Activated naive CD8-positive, alpha-beta T cell treated with anti-CD3 and anti-CD28 coated beads, Interleukin-2, amount 50 U/mL, for 24 hours (primary cell): ENCODE results near the gene PML.
A peak's percentile ranks its signal among the peaks of the same experiment; 100 is the strongest.
"Not testable (repeated sequence)": the region's sequence is repeated elsewhere in the genome, so short reads cannot be mapped to it uniquely, and the experiment has no call there.

ENCODE experiments used
- ATAC-seq: fragments of 150-1000 bp; cut with Tn5 transposase; one replicate; pipeline ENCODE4 v1.10.0; 2021
- DNase-seq: peaks from one replicate; pipeline ENCODE4 v3.0.0; 2021
- H3K27ac Mint-ChIP-seq: one replicate; pipeline ENCODE4 v1.8.0; 2021; ENCODE audit warnings: mild to moderate bottlenecking, mixed read lengths
- H3K27me3 Mint-ChIP-seq: one replicate; pipeline ENCODE4 v1.8.0; 2021; ENCODE audit warnings: mixed read lengths
- H3K36me3 Mint-ChIP-seq: one replicate; pipeline ENCODE4 v1.8.0; 2021; ENCODE audit warnings: low read depth, mixed read lengths
- H3K4me1 Mint-ChIP-seq: one replicate; pipeline ENCODE4 v1.8.0; 2021; ENCODE audit warnings: mixed read lengths
- H3K4me3 Mint-ChIP-seq: one replicate; pipeline ENCODE4 v1.8.0; 2021; ENCODE audit warnings: mild to moderate bottlenecking, moderate library complexity, mixed read lengths
- H3K9me3 Mint-ChIP-seq: one replicate; pipeline ENCODE4 v1.8.0; 2021; ENCODE audit warnings: mixed read lengths

PML gene

DNA sequence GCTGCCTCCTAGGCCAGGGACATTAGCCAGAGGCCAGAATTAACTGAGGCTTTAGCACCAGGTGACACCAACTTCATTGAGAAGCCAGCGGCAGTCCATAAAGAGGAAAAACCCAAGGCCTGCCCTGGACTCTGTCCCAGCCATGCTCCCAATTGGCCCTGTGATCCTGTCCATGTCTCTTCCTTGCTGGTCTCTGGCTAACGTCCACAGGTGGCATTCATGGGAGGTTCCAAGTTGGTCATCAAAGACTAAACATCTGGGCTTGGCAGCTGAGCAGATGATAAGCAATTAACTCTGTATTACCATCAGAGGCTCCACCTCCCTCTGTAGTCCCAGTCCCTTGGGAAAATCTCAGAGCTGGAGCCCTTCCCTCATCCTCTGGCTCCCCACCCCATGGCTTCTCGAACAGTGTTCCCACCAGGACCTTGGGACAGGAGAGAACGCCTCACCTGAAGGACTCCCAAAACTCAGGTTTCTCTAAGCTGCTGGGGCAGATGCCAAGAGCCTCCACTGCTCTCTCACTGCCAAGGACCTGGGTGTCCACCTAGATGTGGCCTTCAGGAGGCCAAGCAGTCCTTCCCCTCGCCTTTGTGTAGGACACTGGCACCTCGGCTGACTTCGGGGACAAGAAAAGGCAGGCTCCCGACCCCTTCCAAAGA is 47.4 kb downstream of the PML start:
- H3K4me3 Mint-ChIP-seq, result no peak overlapping the region
- H3K27ac Mint-ChIP-seq, result no peak overlapping the region
- H3K27me3 Mint-ChIP-seq, result no peaks in the 10 kb centered on the region
- DNase-seq (no peak), ATAC-seq (no peak)
- H3K4me1 Mint-ChIP-seq, result no peaks in the 10 kb centered on the region
- H3K36me3 Mint-ChIP-seq, result peaks cover 3% of the 10 kb centered on the region
- H3K9me3 Mint-ChIP-seq, result no peaks in the 10 kb centered on the region

- Mint-ChIP-seq H3K36me3 (no peaks in the 10 kb centered on the region), H3K27me3 (no peaks in the 10 kb centered on the region), H3K4me3 (no peak overlapping the region), H3K9me3 (no peaks in the 10 kb centered on the region), H3K27ac (no peak overlapping the region), H3K4me1 (peaks cover 2% of the 10 kb centered on the region)
- ATAC-seq (no peak), DNase-seq (no peak)
Measured at GRCh38 chr15:74042603-74043424, 48.3 kb downstream of the PML start.

DNA sequence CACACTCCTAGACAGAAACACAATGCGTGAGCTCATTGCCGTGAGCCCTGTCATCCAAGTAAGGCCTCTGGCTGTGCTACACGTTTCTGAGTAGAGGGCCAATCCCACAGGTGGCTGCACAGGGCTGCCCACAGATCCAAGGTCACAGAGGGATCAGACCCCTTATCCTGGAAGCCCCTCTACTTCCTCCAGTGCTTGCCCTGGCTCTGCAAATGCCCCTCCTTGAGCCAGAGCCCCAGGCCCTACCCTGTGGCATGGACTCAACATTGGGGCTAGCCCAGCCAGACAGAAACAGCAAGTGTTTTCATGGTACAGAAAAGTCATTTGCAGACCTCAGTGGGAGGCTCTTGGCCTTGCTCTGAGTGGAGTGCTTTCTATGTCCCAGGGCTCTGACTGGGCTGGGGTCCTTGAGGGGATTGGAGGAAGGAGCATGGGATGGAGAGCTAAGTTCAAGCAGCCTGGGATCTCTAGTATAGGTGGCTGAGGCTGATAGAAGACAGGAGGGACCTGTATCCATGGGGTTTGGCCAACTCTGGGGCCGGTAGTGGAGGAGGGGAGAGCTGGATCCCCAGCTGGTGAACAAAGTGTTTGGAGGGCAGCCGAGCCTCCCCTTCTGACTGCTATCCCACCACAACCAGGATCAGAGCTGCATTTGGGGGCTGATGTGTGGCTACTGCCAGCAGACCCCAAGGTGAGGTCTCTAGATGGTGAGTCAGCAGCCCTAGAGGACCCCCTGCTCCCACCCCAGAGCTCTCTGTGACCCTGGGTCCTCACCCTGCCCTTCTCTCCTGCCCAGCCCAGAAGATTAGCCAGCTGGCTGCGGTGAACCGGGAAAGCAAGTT is 49.1 kb downstream of the PML start:
- Mint-ChIP-seq H3K36me3 (no peaks in the 10 kb centered on the region), H3K27me3 (no peaks in the 10 kb centered on the region), H3K9me3 (no peaks in the 10 kb centered on the region), H3K4me1 (peaks cover 6% of the 10 kb centered on the region), H3K27ac (no peak overlapping the region), H3K4me3 (no peak overlapping the region)
- no peak for DNase-seq
- ATAC-seq, result no peak

DNA sequence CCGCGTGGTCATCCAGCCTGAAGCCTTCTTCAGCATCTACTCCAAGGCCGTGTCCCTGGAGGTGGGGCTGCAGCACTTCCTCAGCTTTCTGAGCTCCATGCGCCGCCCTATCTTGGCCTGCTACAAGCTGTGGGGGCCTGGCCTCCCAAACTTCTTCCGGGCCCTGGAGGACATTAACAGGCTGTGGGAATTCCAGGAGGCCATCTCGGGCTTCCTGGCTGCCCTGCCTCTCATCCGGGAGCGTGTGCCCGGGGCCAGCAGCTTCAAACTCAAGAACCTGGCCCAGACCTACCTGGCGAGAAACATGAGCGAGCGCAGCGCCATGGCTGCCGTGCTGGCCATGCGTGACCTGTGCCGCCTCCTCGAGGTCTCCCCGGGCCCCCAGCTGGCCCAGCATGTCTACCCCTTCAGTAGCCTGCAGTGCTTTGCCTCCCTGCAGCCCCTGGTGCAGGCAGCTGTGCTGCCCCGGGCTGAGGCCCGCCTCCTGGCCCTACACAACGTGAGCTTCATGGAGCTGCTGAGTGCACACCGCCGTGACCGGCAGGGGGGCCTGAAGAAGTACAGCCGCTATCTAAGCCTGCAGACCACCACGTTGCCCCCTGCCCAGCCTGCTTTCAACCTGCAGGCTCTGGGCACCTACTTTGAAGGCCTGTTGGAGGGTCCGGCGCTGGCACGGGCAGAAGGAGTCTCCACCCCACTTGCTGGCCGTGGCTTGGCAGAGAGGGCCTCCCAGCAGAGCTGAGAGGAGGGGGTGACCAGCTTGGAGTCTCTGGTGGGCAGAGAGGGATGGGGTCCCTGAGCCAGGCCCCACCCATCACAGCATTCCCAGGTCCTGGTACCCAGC is 50.0 kb downstream of the PML start:
- Mint-ChIP-seq H3K4me3 (no peak overlapping the region), H3K9me3 (no peaks in the 10 kb centered on the region), H3K4me1 (peaks cover 6% of the 10 kb centered on the region), H3K27ac (no peak overlapping the region), H3K27me3 (no peaks in the 10 kb centered on the region), H3K36me3 (no peaks in the 10 kb centered on the region)
- DNase-seq (no peak), ATAC-seq (no peak)

DNA sequence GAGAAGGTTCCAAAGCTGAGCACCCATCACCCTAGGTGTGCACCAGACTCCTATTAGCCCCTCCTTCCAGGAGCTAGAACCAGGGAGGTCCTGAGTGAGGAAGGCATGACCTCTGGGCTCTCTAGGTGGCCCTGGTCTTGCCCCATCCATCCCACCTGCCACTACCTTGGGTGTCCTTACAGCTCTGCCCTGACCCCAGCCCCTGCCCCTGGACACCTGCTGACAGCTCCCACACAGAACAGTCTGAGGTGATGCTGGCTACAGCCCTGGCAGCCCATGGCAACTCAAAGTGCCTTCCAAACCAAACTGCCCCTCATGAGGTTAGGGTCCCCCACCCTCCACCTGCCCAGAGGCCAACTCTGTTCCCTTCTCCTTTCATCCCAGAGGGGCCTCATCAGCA is 50.7 kb downstream of the PML start:
- Mint-ChIP-seq H3K36me3 (no peaks in the 10 kb centered on the region), H3K9me3 (no peaks in the 10 kb centered on the region), H3K27me3 (no peaks in the 10 kb centered on the region), H3K4me3 (no peak overlapping the region), H3K27ac (no peak overlapping the region), H3K4me1 (peaks cover 6% of the 10 kb centered on the region)
- DNase-seq, result no peak
- ATAC-seq, result no peak

DNA sequence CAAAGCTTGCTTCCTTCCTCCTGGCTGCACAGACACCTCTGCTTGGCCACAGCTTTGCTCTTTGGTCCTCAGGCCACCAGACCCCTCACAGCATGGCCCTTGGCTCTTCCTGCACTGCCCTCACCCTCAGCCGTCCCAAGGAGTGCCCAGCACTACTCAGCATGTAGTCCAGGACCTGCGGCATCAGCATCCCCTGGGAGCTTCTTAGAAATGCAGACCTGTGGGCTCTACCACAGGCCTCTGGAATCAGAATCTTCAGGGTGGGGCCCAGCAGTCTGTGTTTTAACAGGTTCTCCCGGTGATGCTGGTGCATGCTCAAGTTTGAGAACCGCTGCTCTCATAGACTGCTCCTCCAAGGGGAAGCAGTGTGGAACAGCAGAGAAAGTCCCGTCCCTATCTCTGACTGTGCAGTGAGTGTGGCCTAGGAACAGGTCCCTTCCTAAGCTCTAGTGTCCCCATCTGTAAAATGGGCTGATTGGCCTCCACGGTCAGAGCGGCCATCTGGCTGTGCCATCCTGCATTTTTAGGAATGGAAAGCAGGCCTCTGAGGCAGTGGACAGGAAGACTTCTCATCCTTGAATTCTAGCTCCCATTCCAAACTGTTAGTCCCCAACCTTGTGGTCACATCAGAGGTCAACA is 51.2 kb downstream of the PML start:
- Mint-ChIP-seq H3K9me3 (no peaks in the 10 kb centered on the region), H3K4me1 (peaks cover 6% of the 10 kb centered on the region), H3K27me3 (no peaks in the 10 kb centered on the region), H3K27ac (no peak overlapping the region), H3K36me3 (no peaks in the 10 kb centered on the region), H3K4me3 (no peak overlapping the region)
- ATAC-seq, result no peak
- DNase-seq, result no peak

DNA sequence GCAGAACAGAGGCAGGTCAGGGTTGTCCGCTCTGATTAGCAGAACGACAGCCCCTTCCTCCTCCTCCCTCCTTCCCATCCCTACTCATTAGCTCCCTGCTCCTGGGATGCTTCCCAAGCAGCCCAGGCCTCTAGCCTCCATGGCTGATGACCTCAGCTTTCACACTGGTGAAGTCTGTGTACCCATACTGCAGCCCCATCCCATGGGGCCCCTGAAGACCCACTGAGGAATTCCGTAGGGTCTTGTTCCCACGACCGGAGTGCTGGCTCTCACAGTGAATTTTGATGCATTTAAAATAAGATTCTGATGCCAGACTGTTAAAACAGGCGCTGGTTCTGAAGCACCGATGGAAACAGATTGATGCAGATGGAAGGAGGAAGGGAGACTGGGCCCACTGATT is 51.8 kb downstream of the PML start:
- Mint-ChIP-seq H3K9me3 (no peaks in the 10 kb centered on the region), H3K27me3 (no peaks in the 10 kb centered on the region), H3K4me3 (no peak overlapping the region), H3K36me3 (no peaks in the 10 kb centered on the region), H3K4me1 (peaks cover 6% of the 10 kb centered on the region), H3K27ac (no peak overlapping the region)
- ATAC-seq (no peak), DNase-seq (no peak)

GRCh38 chr15:74050127-74050526 is 55.6 kb downstream of the PML start:
- H3K27ac Mint-ChIP-seq, result no peak overlapping the region
- H3K9me3 Mint-ChIP-seq, result no peaks in the 10 kb centered on the region
- ATAC-seq (no peak), DNase-seq (no peak)
- peaks cover 11% of the 10 kb centered on the region for H3K4me1 Mint-ChIP-seq
- no peak overlapping the region for H3K4me3 Mint-ChIP-seq
- H3K36me3 Mint-ChIP-seq, result no peaks in the 10 kb centered on the region
- H3K27me3 Mint-ChIP-seq, result no peaks in the 10 kb centered on the region

DNA sequence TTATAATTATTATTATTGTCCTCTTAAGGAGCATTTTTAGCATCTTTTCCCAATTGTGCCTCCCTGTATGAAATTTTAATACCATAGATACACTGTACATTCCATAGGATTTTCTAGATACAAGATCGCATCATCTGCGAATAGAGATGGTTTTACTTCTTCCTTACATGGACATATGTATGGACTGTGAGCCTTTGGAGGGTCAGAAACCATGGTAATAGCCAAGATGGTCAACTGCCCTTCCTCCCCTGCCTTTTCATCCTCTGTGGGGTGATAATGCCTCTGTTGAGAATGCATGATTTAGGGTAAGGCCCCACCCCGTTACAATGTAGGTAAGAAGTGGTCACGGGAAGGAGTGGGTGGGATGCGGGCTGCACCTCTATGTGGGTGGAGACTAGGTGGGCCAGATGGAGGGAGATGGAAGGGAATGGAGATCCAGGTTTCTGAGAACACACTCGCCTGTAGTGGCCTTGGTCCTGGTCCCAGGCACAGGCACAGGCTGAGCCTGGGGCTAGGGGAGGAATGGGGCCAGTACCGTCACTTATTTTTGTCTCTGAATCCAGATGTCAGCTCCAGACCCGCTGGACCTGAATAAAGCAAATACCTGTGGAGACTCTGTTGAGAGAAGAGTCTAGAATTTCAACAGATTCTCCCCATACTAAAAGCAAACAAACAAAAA is 56.2 kb downstream of the PML start:
- Mint-ChIP-seq H3K9me3 (no peaks in the 10 kb centered on the region), H3K4me3 (no peak overlapping the region), H3K4me1 (peaks cover 11% of the 10 kb centered on the region), H3K27ac (no peak overlapping the region), H3K27me3 (no peaks in the 10 kb centered on the region), H3K36me3 (no peaks in the 10 kb centered on the region)
- no peak for ATAC-seq
- DNase-seq, result no peak

- H3K4me3 Mint-ChIP-seq, result not testable (repeated sequence)
Measured at GRCh38 chr15:74052271-74053260, 58.0 kb downstream of the PML start.

GRCh38 chr15:74053517-74053916 is 59.0 kb downstream of the PML start:
- H3K27me3 Mint-ChIP-seq, result no peaks in the 10 kb centered on the region
- ATAC-seq, result no peak
- H3K4me1 Mint-ChIP-seq, result peaks cover 5% of the 10 kb centered on the region

More at GRCh38 chr15:74052271-74053260, 58.0 kb downstream of the PML start:
- not testable (repeated sequence) for H3K36me3 Mint-ChIP-seq, ATAC-seq, H3K9me3 Mint-ChIP-seq, DNase-seq, H3K27me3 Mint-ChIP-seq, H3K27ac Mint-ChIP-seq
- peaks cover 11% of the 10 kb centered on the region for H3K4me1 Mint-ChIP-seq

GRCh38 chr15:74053941-74054529 is 59.5 kb downstream of the PML start:
- peak; percentile 94 for ATAC-seq
- no peaks in the 10 kb centered on the region for H3K9me3 Mint-ChIP-seq
- peak; percentile 79 for DNase-seq
- no peak overlapping the region for H3K4me3 Mint-ChIP-seq
- no peak overlapping the region for H3K27ac Mint-ChIP-seq
- H3K27me3 Mint-ChIP-seq, result no peaks in the 10 kb centered on the region
- H3K4me1 Mint-ChIP-seq, result peaks cover 8% of the 10 kb centered on the region
- peaks cover 2% of the 10 kb centered on the region for H3K36me3 Mint-ChIP-seq

More at GRCh38 chr15:74053517-74053916, 59.0 kb downstream of the PML start:
- no peaks in the 10 kb centered on the region for H3K9me3 Mint-ChIP-seq
- H3K36me3 Mint-ChIP-seq, result peaks cover 2% of the 10 kb centered on the region
- no peak for DNase-seq
- no peak overlapping the region for H3K4me3 Mint-ChIP-seq
- H3K27ac Mint-ChIP-seq, result no peak overlapping the region
